CD14-positive monocyte (primary cell): Measurements from ENCODE around the gene KIAA1549. TPM values are rescaled to one million over a fixed set of nuclear protein-coding genes. Genes with fewer than 3 reads are reported as not detected.

Experiments
- DNase-seq, 3 donors: peaks; one replicate each; pipeline ENCODE4 v3.0.0-alpha.2; 2011 to 2022
- H2AFZ ChIP-seq: 2 replicates; pipeline ENCODE4 v1.6.0; 2012; ENCODE audit warnings: mild to moderate bottlenecking, low read depth, low read length, inconsistent platforms; ENCODE audit not compliant: insufficient read depth, poor library complexity, severe bottlenecking
- H3K27ac ChIP-seq, 2 donors: 1 replicate in 1 of 2; 2 replicates in 1 of 2; pipeline ENCODE4 v1.5.1; 2012 to 2013; ENCODE audit warnings: low read length in 2 of 2, control low read depth in 1 of 2, inconsistent platforms in 1 of 2, low read depth in 1 of 2, mild to moderate bottlenecking in 1 of 2
- H3K27me3 ChIP-seq, 2 donors: one replicate each; pipeline versions ENCODE4 v1.6.0 to v1.6.1; 2011 to 2013; ENCODE audit warnings: low read length in 2 of 2; ENCODE audit not compliant: control insufficient read depth in 2 of 2, insufficient read depth in 2 of 2
- H3K36me3 ChIP-seq, 2 donors: replicated peaks in 1 of 2; 1 replicate in 1 of 2; 2 replicates in 1 of 2; pipeline versions ENCODE4 v1.5.1 to v1.6.1; 2012 to 2013; ENCODE audit warnings: low read length in 2 of 2, control low read depth in 1 of 2, inconsistent platforms in 1 of 2, mild to moderate bottlenecking in 1 of 2; ENCODE audit not compliant: insufficient read depth in 2 of 2, control insufficient read depth in 1 of 2
- H3K4me1 ChIP-seq, 2 donors: 1 replicate in 1 of 2; 2 replicates in 1 of 2; pipeline versions ENCODE4 v1.5.1 to v1.6.1; 2012 to 2013; ENCODE audit warnings: low read length in 2 of 2, control low read depth in 1 of 2, inconsistent platforms in 1 of 2, mild to moderate bottlenecking in 1 of 2, moderate library complexity in 1 of 2; ENCODE audit not compliant: insufficient read depth in 2 of 2, control insufficient read depth in 1 of 2
- H3K4me2 ChIP-seq: replicated peaks from 2 replicates; pipeline ENCODE3; 2012; ENCODE audit warnings: low read length, moderate library complexity, mild to moderate bottlenecking; ENCODE audit not compliant: poor library complexity, severe bottlenecking; ENCODE audit errors: extremely low read depth
- H3K4me3 ChIP-seq, 3 experiments: fragments of 200-600 bp in 1 of 3; sonication (generic) in 1 of 3; replicated peaks in 1 of 3; 1 replicate in 2 of 3; 2 replicates in 1 of 3; pipeline ENCODE4 v1.5.1; 2011 to 2013; ENCODE audit warnings: low read length in 3 of 3, mild to moderate bottlenecking in 3 of 3, control low read depth in 2 of 3, low read depth in 2 of 3, inconsistent platforms in 1 of 3, moderate library complexity in 1 of 3
- H3K79me2 ChIP-seq: 2 replicates; pipeline ENCODE4 v1.6.0; 2012; ENCODE audit warnings: mild to moderate bottlenecking, control low read depth, inconsistent platforms, low read length, moderate library complexity; ENCODE audit not compliant: insufficient read depth
- H3K9ac ChIP-seq: 2 replicates; pipeline ENCODE4 v1.6.0; 2017; ENCODE audit warnings: low read length, mild to moderate bottlenecking; ENCODE audit not compliant: insufficient read depth, poor library complexity, severe bottlenecking
- H3K9me3 ChIP-seq, 2 donors: replicated peaks in 1 of 2; 1 replicate in 1 of 2; 2 replicates in 1 of 2; pipeline versions ENCODE4 v1.5.1 to v1.6.1; 2012 to 2013; ENCODE audit warnings: low read length in 2 of 2, control low read depth in 1 of 2; ENCODE audit not compliant: control insufficient read depth in 1 of 2, insufficient read depth in 1 of 2
- H4K20me1 ChIP-seq: 2 replicates; pipeline ENCODE4 v1.6.0; 2012; ENCODE audit warnings: mild to moderate bottlenecking, low read length, control low read depth, moderate library complexity; ENCODE audit not compliant: insufficient read depth
- H3K27ac Mint-ChIP-seq, 7 donors: one replicate each; pipeline ENCODE4 v1.8.0; 2020; ENCODE audit warnings: mild to moderate bottlenecking in 7 of 7, mixed read lengths in 7 of 7, moderate library complexity in 6 of 7, inconsistent platforms in 2 of 7
- H3K27me3 Mint-ChIP-seq, 3 donors: one replicate each; pipeline ENCODE4 v1.8.0; 2021 to 2022; ENCODE audit warnings: low read depth in 3 of 3, mild to moderate bottlenecking in 3 of 3, mixed read lengths in 3 of 3, moderate library complexity in 3 of 3, inconsistent platforms in 1 of 3
- H3K36me3 Mint-ChIP-seq, 2 donors: one replicate each; pipeline ENCODE4 v1.8.0; 2020; ENCODE audit warnings: mixed read lengths in 2 of 2, inconsistent platforms in 1 of 2, mild to moderate bottlenecking in 1 of 2
- H3K4me1 Mint-ChIP-seq: one replicate; pipeline ENCODE4 v1.8.0; 2020; ENCODE audit warnings: mild to moderate bottlenecking, mixed read lengths
- H3K4me3 Mint-ChIP-seq, 2 donors: one replicate each; pipeline ENCODE4 v1.8.0; 2020; ENCODE audit warnings: mild to moderate bottlenecking in 2 of 2, mixed read lengths in 2 of 2, moderate library complexity in 1 of 2
- H3K9me3 Mint-ChIP-seq, 7 donors: one replicate each; pipeline ENCODE4 v1.8.0; 2020 to 2022; ENCODE audit warnings: mixed read lengths in 7 of 7, mild to moderate bottlenecking in 6 of 7, moderate library complexity in 6 of 7, inconsistent platforms in 2 of 7
- CTCF ChIP-seq: fragments of 200-600 bp; IDR thresholded peaks from one replicate; pipeline ENCODE4 v1.8.0; 2022; ENCODE audit warnings: antibody characterized with exemption, mild to moderate bottlenecking
- WGBS: methylation state at CpG from one replicate; pipeline ENCODE4 v1.1.5; 2013; ENCODE audit warnings: missing lambda C conversion rate; ENCODE audit not compliant: insufficient coverage; 5-methylcytosine and 5-hydroxymethylcytosine counted together
- intact Hi-C, 2 donors: fragments of 100-400 bp; cut with micrococcal nuclease; formaldehyde crosslinking; loops; one replicate each; pipeline versions ENCODE4 v1.15.0 to v1.15.1; 2023
- polyA plus RNA-seq, 3 donors: library from polyadenylated mRNA; depleted of rRNA in 1 of 3; unstranded in 2 of 3; stranded (reverse) in 1 of 3; fragments of 300-500 nt in 2 of 3; fragments of >200 nt in 1 of 3; fragmentation: Illumina TruSeq in 2 of 3; gene quantifications; 1 replicate in 2 of 3; 2 replicates in 1 of 3; pipeline ENCODE4 v1.2.3, GENCODE V29; 2012 to 2021

KIAA1549 gene
- polyA plus RNA-seq, 3 donors: 0.03 TPM; not detected in 1

DNA sequence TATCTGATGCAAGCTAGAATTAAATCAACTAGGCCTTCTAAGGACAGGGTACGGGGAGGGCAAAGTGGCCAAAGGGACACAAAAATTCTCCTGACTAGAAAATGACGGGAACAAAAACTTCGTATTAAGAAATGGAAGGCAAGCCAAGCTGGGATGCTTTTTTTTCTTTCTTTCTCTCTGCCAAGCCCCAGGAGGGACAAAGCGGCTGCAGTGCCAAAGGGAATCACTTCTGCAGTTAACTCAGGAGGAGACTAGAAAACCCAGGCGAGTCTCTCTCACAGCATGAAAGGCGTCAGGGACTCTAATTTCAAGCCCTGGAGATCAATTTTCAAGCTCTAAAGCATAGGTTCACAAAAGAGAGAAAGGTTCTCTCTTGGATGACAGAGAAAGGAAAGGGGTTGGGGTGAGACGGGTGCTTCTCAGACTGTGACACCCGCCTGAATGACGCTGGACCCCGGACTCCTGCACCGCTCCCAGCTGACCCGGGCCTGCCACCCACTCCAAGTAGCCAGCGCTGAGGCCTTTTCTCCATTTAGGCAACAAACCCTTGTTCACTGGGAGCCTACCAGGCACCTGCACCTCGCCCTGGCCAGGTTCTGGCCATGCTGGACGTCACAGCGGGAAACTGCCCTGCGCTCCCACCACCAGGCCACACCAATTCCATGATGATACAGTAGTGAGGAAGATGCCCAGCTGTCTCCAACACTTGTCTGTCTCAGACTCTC is 56.5 kb downstream of the KIAA1549 start:
- WGBS: 94% methylated on average over 16 of the region's 17 CpGs
- no peak for DNase-seq
- H3K79me2 ChIP-seq: no peaks in the 10 kb centered on the region
- H3K4me2 ChIP-seq: no peak overlapping the region
- H3K27ac ChIP-seq: no peak overlapping the region
- Mint-ChIP-seq H3K4me1 (peaks cover 8% of the 10 kb centered on the region), H3K9me3 (peaks cover 0 to 6% (median 2%) of the 10 kb centered on the region in 7 donors), H3K4me3 (no peak overlapping the region), H3K27me3 (peaks cover 0 to 1% (median 0%) of the 10 kb centered on the region in 3 donors), H3K27ac (no peak overlapping the region), H3K36me3 (no peaks in the 10 kb centered on the region)
- H2AFZ ChIP-seq: no peak overlapping the region
- H3K4me1 ChIP-seq: no peaks in the 10 kb centered on the region
- H3K9me3 ChIP-seq: no peaks in the 10 kb centered on the region
- H3K36me3 ChIP-seq: no peaks in the 10 kb centered on the region
- no peaks in the 10 kb centered on the region for H4K20me1 ChIP-seq
- no peak overlapping the region for H3K4me3 ChIP-seq
- no peak overlapping the region for H3K9ac ChIP-seq
- no peak for TF ChIP-seq CTCF
- intact Hi-C loops: no loop called here
- no peaks in the 10 kb centered on the region for H3K27me3 ChIP-seq

GRCh38 chr7:138921277-138921676 is 59.9 kb downstream of the KIAA1549 start:
- 98% methylated on average over 5 of the region's 11 CpGs for WGBS
- H4K20me1 ChIP-seq: no peaks in the 10 kb centered on the region
- H3K4me3 Mint-ChIP-seq: no peak overlapping the region
- no peak overlapping the region for H3K4me2 ChIP-seq
- H3K9me3 ChIP-seq: no peaks in the 10 kb centered on the region
- no peaks in the 10 kb centered on the region for H3K4me1 ChIP-seq
- H3K4me1 Mint-ChIP-seq: peaks cover 8% of the 10 kb centered on the region
- H3K79me2 ChIP-seq: no peaks in the 10 kb centered on the region
- intact Hi-C loops: no loop called here
- no peaks in the 10 kb centered on the region for H3K36me3 Mint-ChIP-seq
- no peak for DNase-seq
- H3K27ac Mint-ChIP-seq: no peak overlapping the region
- H3K27me3 ChIP-seq: no peaks in the 10 kb centered on the region
- H3K9me3 Mint-ChIP-seq: peaks cover 0 to 6% (median 2%) of the 10 kb centered on the region in 7 donors
- no peak overlapping the region for H3K4me3 ChIP-seq
- no peak overlapping the region for H3K27ac ChIP-seq
- no peak overlapping the region for H3K9ac ChIP-seq
- no peak for TF ChIP-seq CTCF
- no peak overlapping the region for H2AFZ ChIP-seq
- peaks cover 0 to 1% (median 0%) of the 10 kb centered on the region in 3 donors for H3K27me3 Mint-ChIP-seq
- H3K36me3 ChIP-seq: no peaks in the 10 kb centered on the region
